Bronchial epithelial cell (primary cell): ENCODE results near the gene DYSF. TPM values are rescaled to one million over a fixed set of nuclear protein-coding genes. Genes with fewer than 3 reads are reported as not detected.

Experiments used
- DNase-seq: peaks from one replicate; pipeline ENCODE4 v3.0.0-alpha.2; 2010; ENCODE audit warnings: low read depth
- FAIRE-seq: peaks from 2 replicates; lab custom pipeline; 2011; peaks lifted over from hg19 to GRCh38; lab: Jason Lieb, UNC
- H3K27me3 ChIP-seq: 2 replicates; pipeline ENCODE4 v1.5.1; 2011; ENCODE audit warnings: low read length; ENCODE audit not compliant: control insufficient read depth, insufficient read depth
- H3K36me3 ChIP-seq: 2 replicates; pipeline ENCODE4 v1.5.1; 2011; ENCODE audit warnings: low read length; ENCODE audit not compliant: control insufficient read depth, insufficient read depth
- H3K4me3 ChIP-seq: 2 replicates; pipeline ENCODE4 v1.5.1; 2011; ENCODE audit warnings: mild to moderate bottlenecking, low read depth, low read length, control low read depth
- total RNA-seq: library from RNA; depleted of rRNA; stranded (reverse); fragments of >200 nt; gene quantifications from 2 replicates; pipeline ENCODE4 v1.2.1, GENCODE V29; 2014
- TF ChIP-seq, protein P1 (sequence below): IDR thresholded peaks from 2 replicates; pipeline ENCODE4 v1.5.1; 2011; ENCODE audit warnings: mild to moderate bottlenecking, moderate library complexity, low read length, control low read depth, inconsistent platforms; ENCODE audit not compliant: insufficient read depth, severe bottlenecking

The DYSF gene
- total RNA-seq, 1 donor from 2014 or later, result under 0.01 TPM

DNA sequence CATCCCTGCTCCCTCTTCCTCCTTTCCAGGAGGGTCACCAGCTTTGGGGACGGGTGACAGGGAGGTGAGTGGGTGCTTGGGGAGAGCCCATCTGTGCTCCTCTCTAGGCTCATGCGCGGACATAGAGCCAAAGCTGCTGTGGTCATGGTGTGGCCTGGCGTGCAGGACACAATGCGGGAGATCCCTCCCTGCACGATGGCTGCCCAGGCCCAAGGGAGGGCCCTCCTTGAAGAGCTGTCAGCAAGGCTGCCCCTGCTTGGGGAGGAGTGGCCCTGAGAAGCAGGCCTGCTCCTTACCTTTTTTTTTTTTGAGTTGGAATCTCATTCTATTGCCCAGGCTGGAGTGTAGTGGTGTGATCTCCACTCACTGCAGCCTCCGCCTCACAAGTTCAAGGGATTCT is 111.4 kb downstream of the DYSF start:
- TF ChIP-seq, protein P1, sequence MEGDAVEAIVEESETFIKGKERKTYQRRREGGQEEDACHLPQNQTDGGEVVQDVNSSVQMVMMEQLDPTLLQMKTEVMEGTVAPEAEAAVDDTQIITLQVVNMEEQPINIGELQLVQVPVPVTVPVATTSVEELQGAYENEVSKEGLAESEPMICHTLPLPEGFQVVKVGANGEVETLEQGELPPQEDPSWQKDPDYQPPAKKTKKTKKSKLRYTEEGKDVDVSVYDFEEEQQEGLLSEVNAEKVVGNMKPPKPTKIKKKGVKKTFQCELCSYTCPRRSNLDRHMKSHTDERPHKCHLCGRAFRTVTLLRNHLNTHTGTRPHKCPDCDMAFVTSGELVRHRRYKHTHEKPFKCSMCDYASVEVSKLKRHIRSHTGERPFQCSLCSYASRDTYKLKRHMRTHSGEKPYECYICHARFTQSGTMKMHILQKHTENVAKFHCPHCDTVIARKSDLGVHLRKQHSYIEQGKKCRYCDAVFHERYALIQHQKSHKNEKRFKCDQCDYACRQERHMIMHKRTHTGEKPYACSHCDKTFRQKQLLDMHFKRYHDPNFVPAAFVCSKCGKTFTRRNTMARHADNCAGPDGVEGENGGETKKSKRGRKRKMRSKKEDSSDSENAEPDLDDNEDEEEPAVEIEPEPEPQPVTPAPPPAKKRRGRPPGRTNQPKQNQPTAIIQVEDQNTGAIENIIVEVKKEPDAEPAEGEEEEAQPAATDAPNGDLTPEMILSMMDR, result no peak
- Histone ChIP-seq H3K4me3 (no peak overlapping the region), H3K27me3 (no peaks in the 10 kb centered on the region), H3K36me3 (no peaks in the 10 kb centered on the region)
- DNase-seq (no peak), FAIRE-seq (no peak)

DNA sequence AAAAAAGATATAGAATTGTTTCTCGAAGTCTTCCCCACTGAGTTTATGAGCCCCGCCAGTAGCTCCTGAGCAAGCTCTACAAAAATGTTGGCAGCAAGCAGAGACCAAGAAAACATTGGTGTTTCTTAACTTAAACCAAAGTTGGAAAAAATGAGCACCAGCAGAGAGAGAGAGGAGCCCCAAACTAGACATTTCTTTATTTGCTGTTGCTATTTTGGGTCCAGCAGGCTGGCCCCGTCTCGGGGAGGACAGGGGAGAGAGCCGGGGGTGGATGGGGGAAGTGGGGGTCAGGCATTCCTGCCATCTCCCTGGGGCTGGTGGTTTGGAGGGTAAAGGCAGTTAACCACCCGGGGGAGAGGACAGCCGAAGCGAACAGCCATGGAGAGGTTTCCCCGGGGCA is 113.0 kb downstream of the DYSF start:
- no peak overlapping the region for H3K4me3 ChIP-seq
- H3K36me3 ChIP-seq, result no peaks in the 10 kb centered on the region
- no peaks in the 10 kb centered on the region for H3K27me3 ChIP-seq
- no peak for DNase-seq
- FAIRE-seq, result no peak
- TF ChIP-seq, protein P1, result no peak

DNA sequence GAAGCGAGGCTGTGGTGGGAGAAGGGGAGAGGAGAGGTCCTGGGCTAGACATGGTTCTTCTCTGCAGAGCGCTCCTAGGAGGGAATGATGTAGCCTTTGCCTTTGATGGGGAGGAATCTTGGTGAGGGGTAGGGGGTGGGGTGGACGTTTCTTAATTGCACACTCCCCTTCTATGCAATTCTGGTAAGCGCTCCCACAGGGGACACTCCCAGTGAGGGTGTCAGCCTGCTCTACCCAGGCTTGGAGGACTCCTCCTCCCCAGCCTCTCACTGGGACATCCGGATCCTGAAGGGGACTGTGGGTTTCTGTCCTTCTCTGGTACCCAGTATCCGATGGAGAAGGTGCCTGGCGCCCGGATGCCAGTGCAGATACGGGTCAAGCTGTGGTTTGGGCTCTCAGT is 114.3 kb downstream of the DYSF start:
- H3K4me3 ChIP-seq, result no peak overlapping the region
- TF ChIP-seq, protein P1, result no peak
- no peak for FAIRE-seq
- H3K36me3 ChIP-seq, result no peaks in the 10 kb centered on the region
- DNase-seq, result no peak
- no peaks in the 10 kb centered on the region for H3K27me3 ChIP-seq

DNA sequence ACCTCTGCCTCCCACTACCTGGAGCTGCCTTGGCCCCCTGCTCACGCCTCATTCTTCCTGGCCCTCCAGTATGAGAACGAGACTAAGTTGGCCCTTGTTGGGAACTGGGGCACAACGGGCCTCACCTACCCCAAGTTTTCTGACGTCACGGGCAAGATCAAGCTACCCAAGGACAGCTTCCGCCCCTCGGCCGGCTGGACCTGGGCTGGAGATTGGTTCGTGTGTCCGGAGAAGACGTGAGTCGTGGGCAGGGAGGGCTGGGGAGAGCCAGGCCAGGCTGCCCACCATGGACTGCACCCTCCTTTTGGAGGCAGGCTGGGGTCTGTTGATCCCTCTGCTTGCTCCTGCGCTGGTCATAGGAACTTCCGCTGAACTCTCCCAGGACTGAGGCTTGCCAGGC is 114.7 kb downstream of the DYSF start:
- H3K36me3 ChIP-seq, result no peaks in the 10 kb centered on the region
- no peak overlapping the region for H3K4me3 ChIP-seq
- DNase-seq (no peak), FAIRE-seq (no peak)
- H3K27me3 ChIP-seq, result no peaks in the 10 kb centered on the region
- TF ChIP-seq, protein P1, result no peak

DNA sequence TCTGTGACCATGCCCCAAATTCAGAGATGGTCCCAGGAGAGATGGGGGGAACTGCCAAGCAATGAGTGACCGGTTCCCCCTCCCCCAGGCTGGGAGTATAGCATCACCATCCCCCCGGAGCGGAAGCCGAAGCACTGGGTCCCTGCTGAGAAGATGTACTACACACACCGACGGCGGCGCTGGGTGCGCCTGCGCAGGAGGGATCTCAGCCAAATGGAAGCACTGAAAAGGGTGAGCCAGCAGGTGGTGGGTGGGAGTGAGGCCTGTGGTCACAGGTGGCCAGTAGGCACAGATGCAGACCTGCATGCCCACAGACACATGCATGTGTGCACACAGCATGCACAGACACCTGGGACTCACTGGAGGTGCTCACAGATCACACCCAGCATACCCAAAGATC is 117.2 kb downstream of the DYSF start:
- Histone ChIP-seq H3K4me3 (no peak overlapping the region), H3K36me3 (no peaks in the 10 kb centered on the region), H3K27me3 (no peaks in the 10 kb centered on the region)
- no peak for DNase-seq
- TF ChIP-seq, protein P1, result no peak
- no peak for FAIRE-seq

DNA sequence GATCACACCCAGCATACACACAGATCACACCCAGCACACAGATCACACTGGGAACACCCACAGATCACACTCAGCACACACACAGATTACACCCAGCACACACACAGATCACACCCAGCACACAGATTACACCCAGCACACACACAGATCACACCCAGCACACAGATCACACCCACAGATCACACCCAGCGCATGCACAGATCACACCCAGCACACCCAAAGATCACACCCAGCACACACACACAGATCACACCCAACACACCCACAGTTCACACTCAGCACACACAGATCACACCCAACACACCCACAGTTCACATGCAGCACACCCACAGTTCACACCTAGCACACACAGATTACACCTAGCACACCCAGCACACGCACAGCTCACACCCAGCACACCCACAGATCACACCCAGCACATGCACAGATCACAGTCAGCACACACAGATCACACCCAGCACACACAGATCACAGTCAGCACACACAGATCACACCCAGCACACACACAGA is 117.6 kb downstream of the DYSF start:
- TF ChIP-seq, protein P1, result no peak
- FAIRE-seq, result no peak
- no peaks in the 10 kb centered on the region for H3K36me3 ChIP-seq

More for the DNA sequence above, 117.6 kb downstream of the DYSF start:
- DNase-seq, result no peak
- H3K27me3 ChIP-seq, result no peaks in the 10 kb centered on the region
- H3K4me3 ChIP-seq, result no peak overlapping the region
